Measurements from ENCODE around the gene SHISA9. TPM values are rescaled to one million over a fixed set of nuclear protein-coding genes. Genes with fewer than 3 reads are reported as not detected.

The SHISA9 gene
- total RNA-seq, 2 donors from 2014 or later: 0.21 to 3.4 TPM

DNA sequence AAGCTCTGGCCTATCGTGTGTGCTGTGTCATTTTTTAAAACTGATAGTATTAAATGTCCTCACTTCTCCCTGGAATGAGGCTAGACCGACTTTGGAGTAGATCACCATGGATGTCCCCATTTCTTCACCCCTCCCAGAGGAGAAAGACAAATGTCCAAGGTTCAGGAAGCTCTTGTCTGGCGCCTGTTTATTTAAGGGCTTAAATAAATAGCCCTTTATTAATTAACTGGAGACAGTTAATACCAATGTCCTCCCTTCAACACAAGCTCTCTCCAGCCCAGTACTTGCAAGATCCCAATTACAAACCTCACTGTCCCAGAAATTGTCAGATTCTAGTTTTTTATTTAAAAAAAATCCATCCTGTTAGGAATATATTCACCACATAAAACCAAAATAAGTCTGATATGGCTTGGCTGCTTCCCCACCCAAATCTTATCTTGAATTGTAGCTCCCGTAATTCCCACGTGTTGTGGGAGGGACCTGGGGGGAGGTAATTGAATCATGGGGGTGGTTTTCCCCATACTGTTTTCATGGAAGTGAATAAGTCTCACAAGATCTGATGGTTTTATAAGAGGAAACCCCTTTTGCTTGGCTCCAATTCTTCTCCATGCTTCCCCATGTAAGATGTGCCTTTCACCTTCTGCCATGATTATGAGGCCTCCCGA, 344.4 kb downstream of the SHISA9 start:
- ATAC-seq (ENCODE audit: insufficient number of reproducible peaks, low FRiP score, low read depth): no peak
- TF ChIP-seq, protein P1, sequence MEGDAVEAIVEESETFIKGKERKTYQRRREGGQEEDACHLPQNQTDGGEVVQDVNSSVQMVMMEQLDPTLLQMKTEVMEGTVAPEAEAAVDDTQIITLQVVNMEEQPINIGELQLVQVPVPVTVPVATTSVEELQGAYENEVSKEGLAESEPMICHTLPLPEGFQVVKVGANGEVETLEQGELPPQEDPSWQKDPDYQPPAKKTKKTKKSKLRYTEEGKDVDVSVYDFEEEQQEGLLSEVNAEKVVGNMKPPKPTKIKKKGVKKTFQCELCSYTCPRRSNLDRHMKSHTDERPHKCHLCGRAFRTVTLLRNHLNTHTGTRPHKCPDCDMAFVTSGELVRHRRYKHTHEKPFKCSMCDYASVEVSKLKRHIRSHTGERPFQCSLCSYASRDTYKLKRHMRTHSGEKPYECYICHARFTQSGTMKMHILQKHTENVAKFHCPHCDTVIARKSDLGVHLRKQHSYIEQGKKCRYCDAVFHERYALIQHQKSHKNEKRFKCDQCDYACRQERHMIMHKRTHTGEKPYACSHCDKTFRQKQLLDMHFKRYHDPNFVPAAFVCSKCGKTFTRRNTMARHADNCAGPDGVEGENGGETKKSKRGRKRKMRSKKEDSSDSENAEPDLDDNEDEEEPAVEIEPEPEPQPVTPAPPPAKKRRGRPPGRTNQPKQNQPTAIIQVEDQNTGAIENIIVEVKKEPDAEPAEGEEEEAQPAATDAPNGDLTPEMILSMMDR (IDR thresholded peaks at IDR 0.05): no peak
- no peaks in the 10 kb centered on the region for H3K9me3 ChIP-seq

DNA sequence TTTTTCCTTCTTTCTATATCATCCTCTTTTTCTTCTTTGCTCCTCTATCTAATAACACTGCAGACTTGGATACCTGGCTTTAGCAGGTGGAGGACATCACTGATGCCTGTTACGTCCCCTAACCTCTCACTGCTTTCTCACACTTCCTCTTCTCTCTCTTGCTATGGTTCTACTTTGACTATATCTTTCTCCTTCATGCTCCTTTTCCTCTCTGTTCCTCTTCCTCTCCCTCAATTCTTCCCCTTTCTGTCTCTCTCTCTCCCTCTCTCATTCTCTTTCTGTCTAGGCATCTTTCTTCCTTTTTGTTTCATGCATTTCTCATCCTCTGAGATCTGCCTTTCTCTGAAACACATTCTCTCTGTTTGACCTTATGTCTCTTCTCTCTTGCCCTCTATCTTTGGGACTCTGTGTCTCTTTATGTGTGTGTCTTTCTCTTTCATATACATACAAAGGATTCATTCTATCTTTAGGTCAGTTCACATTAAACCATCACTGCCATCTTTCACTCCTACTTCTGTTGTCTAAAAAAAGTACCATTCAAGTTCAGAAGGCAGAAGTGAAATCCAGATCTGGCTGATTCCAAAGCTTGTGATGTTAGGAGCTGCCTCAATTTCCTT, 353.7 kb downstream of the SHISA9 start:
- no peak overlapping the region for H3K27ac ChIP-seq
- H3K4me1 ChIP-seq (ENCODE audit: control insufficient read depth in 1 of 2, low read depth in 2 of 2): no peaks in the 10 kb centered on the region
- no peak overlapping the region for H3K4me3 ChIP-seq
- H3K9me3 ChIP-seq: no peaks in the 10 kb centered on the region
- TF ChIP-seq, protein P1 (IDR thresholded peaks at IDR 0.05): no peak
- no peaks in the 10 kb centered on the region for H3K27me3 ChIP-seq (replicated peaks; ENCODE audit: insufficient read depth)
- no peaks in the 10 kb centered on the region for H3K36me3 ChIP-seq
- no peak for ATAC-seq (ENCODE audit: insufficient number of reproducible peaks, low FRiP score, low read depth)
- DNase-seq (ENCODE audit: low spot score): no peak

More for the DNA sequence above, 344.4 kb downstream of the SHISA9 start:
- no peaks in the 10 kb centered on the region for H3K4me1 ChIP-seq (ENCODE audit: control insufficient read depth in 1 of 2, low read depth in 2 of 2)
- no peaks in the 10 kb centered on the region for H3K27me3 ChIP-seq (replicated peaks; ENCODE audit: insufficient read depth)
- H3K4me3 ChIP-seq: no peak overlapping the region
- H3K27ac ChIP-seq: no peak overlapping the region
- no peak for DNase-seq (ENCODE audit: low spot score)
- no peaks in the 10 kb centered on the region for H3K36me3 ChIP-seq

DNA sequence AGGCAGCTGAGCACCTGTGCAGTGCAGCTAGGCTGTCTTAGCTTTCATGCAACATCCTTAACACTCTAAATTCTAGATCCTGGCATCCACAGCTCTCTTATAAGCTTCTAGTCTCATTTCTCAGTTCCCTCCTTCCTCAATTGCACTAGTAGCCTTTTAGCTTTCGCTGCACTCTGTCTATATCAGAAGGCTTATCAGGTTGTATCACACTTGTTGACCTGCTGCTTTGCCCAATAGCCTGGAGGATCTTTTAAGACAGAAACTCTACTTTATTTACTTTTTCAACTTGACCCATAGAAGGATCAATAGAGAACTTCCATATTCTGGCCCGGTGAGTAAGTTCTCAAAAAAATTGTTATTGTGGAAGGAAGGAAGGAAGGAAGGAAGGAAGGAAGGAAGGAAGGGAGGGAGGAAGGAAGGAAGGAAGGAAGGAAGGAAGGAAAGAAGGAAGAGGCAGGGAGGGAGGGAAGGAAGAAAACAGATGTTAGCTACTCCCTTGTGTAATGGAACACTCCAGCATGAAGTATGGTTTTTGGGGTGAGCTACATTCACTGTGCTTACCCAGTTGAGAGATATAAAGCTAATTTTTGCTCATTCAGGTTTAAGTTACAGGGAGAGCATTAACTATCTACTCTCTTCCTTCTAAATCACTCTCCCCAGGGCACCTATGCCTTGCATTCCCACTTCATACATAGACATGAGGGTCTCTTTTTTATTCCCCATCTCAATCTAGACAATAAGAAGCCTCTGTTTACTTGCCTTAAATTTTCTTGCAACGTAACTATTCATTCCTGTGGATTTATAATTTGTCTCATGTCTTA, 361.1 kb downstream of the SHISA9 start:
- no peaks in the 10 kb centered on the region for H3K27me3 ChIP-seq (replicated peaks; ENCODE audit: insufficient read depth)
- TF ChIP-seq, protein P1 (IDR thresholded peaks at IDR 0.05): no peak
- H3K36me3 ChIP-seq: no peaks in the 10 kb centered on the region
- no peak overlapping the region for H3K27ac ChIP-seq
- H3K4me1 ChIP-seq (ENCODE audit: control insufficient read depth in 1 of 2, low read depth in 2 of 2): no peaks in the 10 kb centered on the region
- DNase-seq (ENCODE audit: low spot score) (no peak), ATAC-seq (ENCODE audit: insufficient number of reproducible peaks, low FRiP score, low read depth) (no peak)
- no peaks in the 10 kb centered on the region for H3K9me3 ChIP-seq
- H3K4me3 ChIP-seq: no peak overlapping the region

DNA sequence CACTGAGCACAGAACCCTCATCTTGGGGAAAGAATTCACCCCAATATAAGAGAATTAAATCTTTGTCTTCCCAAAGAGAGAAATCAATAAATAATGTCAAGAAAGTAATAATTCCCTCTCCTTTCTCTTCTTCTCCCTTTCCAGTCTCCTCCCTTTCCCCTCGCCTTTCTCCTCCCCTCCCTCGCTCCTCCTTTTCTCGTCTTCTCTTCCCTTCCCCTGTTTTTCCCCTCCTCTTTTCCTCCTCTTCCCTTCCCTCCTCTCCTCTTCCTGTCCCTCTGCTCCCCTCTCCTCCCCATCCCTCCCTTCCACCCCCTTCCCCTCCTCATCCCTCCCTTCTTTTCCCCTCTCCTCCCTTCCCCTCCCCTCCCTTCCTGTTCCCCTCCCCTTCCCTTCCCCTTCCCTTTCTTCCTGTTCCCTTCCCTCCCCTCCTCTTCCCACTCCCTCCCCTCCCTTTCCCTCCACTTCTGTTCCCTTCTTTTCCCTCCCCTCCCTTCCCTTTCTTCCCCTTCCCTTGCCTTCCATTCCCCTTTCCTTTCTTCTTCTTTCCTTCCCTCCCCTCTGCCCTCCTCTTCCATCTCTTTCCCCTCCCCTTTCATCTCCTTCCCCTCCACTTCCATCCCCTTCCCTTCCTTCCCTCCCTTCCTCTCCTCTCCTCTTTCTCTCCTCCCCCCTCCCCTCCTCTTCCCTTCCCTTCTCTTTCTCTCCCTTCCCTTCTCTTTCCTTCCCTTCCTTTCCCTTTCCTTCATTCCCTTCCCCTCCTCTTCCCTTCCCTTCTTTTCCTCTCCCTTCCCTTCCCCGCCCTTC, 363.6 kb downstream of the SHISA9 start:
- Histone ChIP-seq H3K4me3 (no peak overlapping the region), H3K27me3 (replicated peaks; ENCODE audit: insufficient read depth) (no peaks in the 10 kb centered on the region), H3K9me3 (no peaks in the 10 kb centered on the region), H3K36me3 (no peaks in the 10 kb centered on the region), H3K4me1 (ENCODE audit: control insufficient read depth in 1 of 2, low read depth in 2 of 2) (no peaks in the 10 kb centered on the region), H3K27ac (no peak overlapping the region)
- TF ChIP-seq, protein P1 (IDR thresholded peaks at IDR 0.05): no peak
- ATAC-seq (ENCODE audit: insufficient number of reproducible peaks, low FRiP score, low read depth): no peak
- DNase-seq (ENCODE audit: low spot score): no peak
